H9 (cell line): ENCODE results near the gene RNU1-1. TPM values are rescaled to one million over a fixed set of nuclear protein-coding genes. Genes with fewer than 3 reads are reported as not detected.
"Not testable (repeated sequence)": the region's sequence is repeated elsewhere in the genome, so short reads cannot be mapped to it uniquely, and the experiment has no call there.

Source experiments
- DNase-seq: peaks from one replicate; pipeline ENCODE4 v3.0.0-alpha.2; 2017
- H2AFZ ChIP-seq: one replicate; pipeline ENCODE4 v1.6.1; 2013; ENCODE audit warnings: mild to moderate bottlenecking, low read length, control low read depth, moderate library complexity
- H2AK5ac ChIP-seq: 2 replicates; pipeline ENCODE4 v1.6.1; 2013; ENCODE audit warnings: low read length, control low read depth, mixed read lengths; ENCODE audit not compliant: insufficient read length
- H2BK120ac ChIP-seq: one replicate; pipeline ENCODE4 v1.6.1; 2013; ENCODE audit warnings: low read depth, mild to moderate bottlenecking, low read length, control low read depth, inconsistent platforms; ENCODE audit not compliant: poor library complexity, severe bottlenecking
- H2BK12ac ChIP-seq: 2 replicates; pipeline ENCODE4 v1.6.1; 2013; ENCODE audit warnings: low read length, control low read depth, mixed read lengths, low read depth; ENCODE audit not compliant: insufficient read length
- H2BK15ac ChIP-seq: 2 replicates; pipeline ENCODE4 v1.6.1; 2013; ENCODE audit warnings: low read depth, low read length, control low read depth
- H2BK20ac ChIP-seq: one replicate; pipeline ENCODE4 v1.6.1; 2013; ENCODE audit warnings: low read depth, mild to moderate bottlenecking, low read length, control low read depth, inconsistent platforms; ENCODE audit not compliant: poor library complexity, severe bottlenecking
- H2BK5ac ChIP-seq: 2 replicates; pipeline ENCODE4 v1.6.1; 2013; ENCODE audit warnings: low read length, control low read depth, mixed read lengths; ENCODE audit not compliant: insufficient read length
- H3K14ac ChIP-seq: 2 replicates; pipeline ENCODE4 v1.6.1; 2013; ENCODE audit warnings: low read length, control low read depth; ENCODE audit not compliant: insufficient read depth
- H3K18ac ChIP-seq: 2 replicates; pipeline ENCODE4 v1.6.1; 2013; ENCODE audit warnings: low read depth, mild to moderate bottlenecking, mixed read lengths, low read length, control low read depth; ENCODE audit not compliant: insufficient read length
- H3K23ac ChIP-seq: 2 replicates; pipeline ENCODE4 v1.6.1; 2013; ENCODE audit warnings: low read length, control low read depth, mixed read lengths, low read depth; ENCODE audit not compliant: insufficient read length
- H3K23me2 ChIP-seq: 2 replicates; pipeline ENCODE4 v1.6.1; 2013; ENCODE audit warnings: low read depth, mild to moderate bottlenecking, mixed read lengths, low read length, control low read depth; ENCODE audit not compliant: insufficient read length, poor library complexity, severe bottlenecking
- H3K27ac ChIP-seq: 2 replicates; pipeline ENCODE4 v1.5.1; 2013; ENCODE audit warnings: low read length, control low read depth, mixed read lengths, low read depth; ENCODE audit not compliant: insufficient read length
- H3K27me3 ChIP-seq: 2 replicates; pipeline ENCODE4 v1.6.1; 2013; ENCODE audit warnings: low read length, control low read depth, inconsistent platforms; ENCODE audit not compliant: insufficient read depth
- H3K4ac ChIP-seq: 2 replicates; pipeline ENCODE4 v1.6.1; 2013; ENCODE audit warnings: low read depth, mild to moderate bottlenecking, control low read depth, inconsistent platforms, low read length, moderate library complexity
- H3K4me1 ChIP-seq: 2 replicates; pipeline ENCODE4 v1.6.1; 2013; ENCODE audit warnings: low read length, control low read depth, inconsistent platforms; ENCODE audit not compliant: insufficient read depth
- H3K4me2 ChIP-seq: 2 replicates; pipeline ENCODE4 v1.6.1; 2013; ENCODE audit warnings: low read length, control low read depth, mixed read lengths; ENCODE audit not compliant: insufficient read length, insufficient read depth
- H3K56ac ChIP-seq: 2 replicates; pipeline ENCODE4 v1.6.1; 2013; ENCODE audit warnings: low read depth, mild to moderate bottlenecking, mixed read lengths, low read length, control low read depth; ENCODE audit not compliant: insufficient read length
- H3K79me1 ChIP-seq: 2 replicates; pipeline ENCODE4 v1.6.1; 2013; ENCODE audit warnings: low read depth, mild to moderate bottlenecking, moderate library complexity, low read length, control low read depth, inconsistent platforms; ENCODE audit not compliant: insufficient read depth, poor library complexity, severe bottlenecking
- H3K79me2 ChIP-seq: 2 replicates; pipeline ENCODE4 v1.6.1; 2013; ENCODE audit warnings: low read length, control low read depth, inconsistent platforms; ENCODE audit not compliant: insufficient read depth
- H3K9ac ChIP-seq: 2 replicates; pipeline ENCODE4 v1.6.1; 2013; ENCODE audit warnings: low read length, control low read depth, mixed read lengths; ENCODE audit not compliant: insufficient read length; ENCODE audit errors: extremely low read depth
- H3K9me3 ChIP-seq: one replicate; pipeline ENCODE4 v1.6.1; 2013; ENCODE audit warnings: low read depth, low read length, inconsistent platforms; ENCODE audit not compliant: control insufficient read depth
- H3T11ph ChIP-seq: one replicate; pipeline ENCODE4 v1.6.1; 2013; ENCODE audit warnings: mild to moderate bottlenecking, low read length, control low read depth, inconsistent platforms
- H4K20me1 ChIP-seq: one replicate; pipeline ENCODE4 v1.6.1; 2013; ENCODE audit not compliant: control insufficient read depth, insufficient read length, insufficient read depth
- H4K5ac ChIP-seq: 2 replicates; pipeline ENCODE4 v1.6.1; 2013; ENCODE audit warnings: low read depth, mild to moderate bottlenecking, mixed read lengths, low read length, control low read depth; ENCODE audit not compliant: insufficient read length
- H4K8ac ChIP-seq: replicated peaks from 2 replicates; pipeline ENCODE4 v1.6.1; 2013; ENCODE audit warnings: low read length, control low read depth, mixed read lengths, low read depth; ENCODE audit not compliant: insufficient read length
- H4K91ac ChIP-seq: 2 replicates; pipeline ENCODE4 v1.6.1; 2013; ENCODE audit warnings: low read depth, mild to moderate bottlenecking, moderate library complexity, mixed read lengths, low read length, control low read depth; ENCODE audit not compliant: insufficient read length
- H3K27ac Mint-ChIP-seq, 3 experiments: 2 replicates in 2 of 3; 3 replicates in 1 of 3; pipeline ENCODE4 v1.8.0; 2020 to 2021; ENCODE audit warnings: mixed read lengths in 3 of 3, mild to moderate bottlenecking in 1 of 3, moderate library complexity in 1 of 3
- H3K27me3 Mint-ChIP-seq: 2 replicates; pipeline ENCODE4 v1.8.0; 2021; ENCODE audit warnings: low read depth, mild to moderate bottlenecking, moderate library complexity, mixed read lengths
- H3K36me3 Mint-ChIP-seq, 3 experiments: 2 replicates in 2 of 3; 3 replicates in 1 of 3; pipeline ENCODE4 v1.8.0; 2020 to 2021; ENCODE audit warnings: low read depth in 3 of 3, mixed read lengths in 3 of 3; ENCODE audit not compliant: insufficient read depth in 1 of 3
- H3K4me1 Mint-ChIP-seq, 2 experiments: 2 replicates each; pipeline ENCODE4 v1.8.0; 2020; ENCODE audit warnings: mixed read lengths in 2 of 2
- H3K4me3 Mint-ChIP-seq, 2 experiments: 2 replicates in 1 of 2; 3 replicates in 1 of 2; pipeline ENCODE4 v1.8.0; 2020 to 2021; ENCODE audit warnings: mild to moderate bottlenecking in 2 of 2, mixed read lengths in 2 of 2, moderate library complexity in 1 of 2
- H3K9me3 Mint-ChIP-seq, 2 experiments: 2 replicates in 1 of 2; 3 replicates in 1 of 2; pipeline ENCODE4 v1.8.0; 2020; ENCODE audit warnings: mild to moderate bottlenecking in 2 of 2, mixed read lengths in 2 of 2, moderate library complexity in 1 of 2
- WGBS: extraction: QIAGEN DNeasy Blood & Tissue Kit; methylation state at CpG from one replicate; pipeline ENCODE4 v1.1.7; 2013; ENCODE audit warnings: missing lambda C conversion rate, low lambda C conversion rate, mixed read lengths; ENCODE audit not compliant: insufficient read length; ENCODE audit errors: extremely low coverage; 5-methylcytosine and 5-hydroxymethylcytosine counted together
- total RNA-seq: library from RNA; stranded (reverse); gene quantifications from 2 replicates; pipeline ENCODE4 v1.2.1, GENCODE V29; 2021

Gene RNU1-1
- total RNA-seq, 1 experiment from 2014 or later: 2,051 TPM

- H3K14ac ChIP-seq, H2BK5ac ChIP-seq, H2AFZ ChIP-seq, H3K4me2 ChIP-seq, H3K9me3 Mint-ChIP-seq, H4K20me1 ChIP-seq, H3K27me3 ChIP-seq, H3K27ac Mint-ChIP-seq, H3T11ph ChIP-seq, H4K91ac ChIP-seq, H2BK15ac ChIP-seq, DNase-seq, H3K9me3 ChIP-seq, H3K79me1 ChIP-seq, H2BK120ac ChIP-seq, H3K79me2 ChIP-seq, H4K5ac ChIP-seq, H2BK20ac ChIP-seq, H3K23ac ChIP-seq, H3K4ac ChIP-seq, H4K8ac ChIP-seq, H3K56ac ChIP-seq, H3K9ac ChIP-seq, H3K4me1 ChIP-seq, H3K36me3 Mint-ChIP-seq, H2AK5ac ChIP-seq, H3K27ac ChIP-seq, H3K4me3 Mint-ChIP-seq, H3K23me2 ChIP-seq, H2BK12ac ChIP-seq, H3K18ac ChIP-seq: not testable (repeated sequence)
- WGBS: no CpG with 5 or more reads among the region's 3 CpGs
- Mint-ChIP-seq H3K4me1 (peaks cover 5 to 13% of the 10 kb centered on the region in 2 experiments), H3K27me3 (peaks cover 26% of the 10 kb centered on the region)
Measured at GRCh38 chr1:16518913-16519254, 4.8 kb upstream of the RNU1-1 start.

DNA sequence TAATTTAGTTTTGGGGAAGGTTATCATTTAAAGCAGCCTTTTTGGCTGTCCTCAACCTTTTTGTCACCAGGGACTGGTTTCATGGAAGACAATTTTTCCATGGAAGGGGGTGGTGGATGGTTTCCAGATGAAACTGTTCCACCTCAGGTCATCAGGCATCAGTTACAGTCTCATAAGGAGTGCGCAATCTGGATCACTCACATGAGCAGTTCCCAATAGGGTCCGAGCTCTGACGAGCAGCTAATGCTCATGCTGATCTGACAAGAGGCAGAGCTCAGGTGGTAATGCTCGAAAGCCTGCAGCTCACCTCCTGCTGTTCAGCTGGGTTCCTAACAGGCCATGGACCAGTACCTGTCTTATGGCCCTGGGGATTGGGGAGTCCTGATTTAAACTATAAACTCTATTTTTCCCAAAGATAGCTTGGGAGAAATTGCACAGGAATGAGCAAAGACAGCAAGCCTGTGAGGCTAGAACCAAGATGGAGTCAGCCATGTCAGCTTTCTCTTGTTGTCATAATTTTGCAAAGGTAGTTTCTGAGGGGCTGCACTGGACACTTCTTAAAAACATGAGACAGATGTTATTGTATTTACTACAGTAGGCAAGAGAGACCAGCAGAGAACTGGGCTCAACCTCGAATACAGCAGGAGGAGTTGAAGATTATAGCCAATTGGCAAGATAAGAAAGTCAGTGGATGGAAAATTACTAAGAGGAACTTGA is 2.8 kb upstream of the RNU1-1 start:
- H4K91ac ChIP-seq, H2BK5ac ChIP-seq, H3K4ac ChIP-seq, H3K9me3 Mint-ChIP-seq, H4K20me1 ChIP-seq, H2BK20ac ChIP-seq, H3K56ac ChIP-seq, H3K9ac ChIP-seq, H3K36me3 Mint-ChIP-seq, H3K27me3 ChIP-seq, H3K27ac Mint-ChIP-seq, H3K9me3 ChIP-seq, DNase-seq, H3K23ac ChIP-seq, H3K4me3 Mint-ChIP-seq, H2BK120ac ChIP-seq, H3T11ph ChIP-seq, H4K8ac ChIP-seq, H4K5ac ChIP-seq, H3K14ac ChIP-seq, H2BK15ac ChIP-seq, H3K23me2 ChIP-seq, H2AK5ac ChIP-seq, H3K79me2 ChIP-seq, H3K4me1 ChIP-seq, H3K27ac ChIP-seq, H2AFZ ChIP-seq, H3K79me1 ChIP-seq, H3K4me2 ChIP-seq, H3K18ac ChIP-seq, H2BK12ac ChIP-seq: not testable (repeated sequence)
- peaks cover 5 to 13% of the 10 kb centered on the region in 2 experiments for H3K4me1 Mint-ChIP-seq
- no CpG with 5 or more reads among the region's 5 CpGs for WGBS
- H3K27me3 Mint-ChIP-seq: peaks cover 21% of the 10 kb centered on the region
